NCI-H226 (cell line): ENCODE data around the gene WFDC12.
"Not testable (repeated sequence)": the region's sequence is repeated elsewhere in the genome, so short reads cannot be mapped to it uniquely, and the experiment has no call there.

Experiments used
- DNase-seq: peaks from one replicate; pipeline ENCODE4 v3.0.0-alpha.2; 2015

The WFDC12 gene

GRCh38 chr20:45124365-45124764 is at the start of gene WFDC12:
WFDC12 (minus strand) TSS chr20:45124465; CDS start chr20:45124447, 18 bp downstream.
- no peak for DNase-seq

- no peak for DNase-seq
Measured at GRCh38 chr20:45173522-45173921, 49.3 kb upstream of the WFDC12 start.

DNA sequence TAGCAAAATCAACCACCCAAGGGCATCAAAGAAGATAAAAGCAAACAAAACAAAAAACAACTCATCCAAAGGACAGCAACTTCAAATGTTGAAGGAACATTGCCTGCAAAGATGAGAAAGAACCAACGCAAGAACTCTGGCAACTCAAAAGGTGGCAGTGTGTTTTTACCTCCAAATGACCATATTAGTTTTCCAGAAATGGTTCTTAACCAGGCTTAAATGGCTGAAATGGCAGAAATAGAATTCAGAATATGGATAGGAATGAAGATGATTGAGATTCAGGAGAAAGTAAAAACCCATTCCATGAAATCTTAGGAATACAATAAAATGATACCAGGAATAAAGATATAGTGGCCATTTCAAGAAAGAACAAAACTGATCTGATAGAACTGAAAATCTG is 40.6 kb upstream of the WFDC12 start:
- no peak for DNase-seq

DNA sequence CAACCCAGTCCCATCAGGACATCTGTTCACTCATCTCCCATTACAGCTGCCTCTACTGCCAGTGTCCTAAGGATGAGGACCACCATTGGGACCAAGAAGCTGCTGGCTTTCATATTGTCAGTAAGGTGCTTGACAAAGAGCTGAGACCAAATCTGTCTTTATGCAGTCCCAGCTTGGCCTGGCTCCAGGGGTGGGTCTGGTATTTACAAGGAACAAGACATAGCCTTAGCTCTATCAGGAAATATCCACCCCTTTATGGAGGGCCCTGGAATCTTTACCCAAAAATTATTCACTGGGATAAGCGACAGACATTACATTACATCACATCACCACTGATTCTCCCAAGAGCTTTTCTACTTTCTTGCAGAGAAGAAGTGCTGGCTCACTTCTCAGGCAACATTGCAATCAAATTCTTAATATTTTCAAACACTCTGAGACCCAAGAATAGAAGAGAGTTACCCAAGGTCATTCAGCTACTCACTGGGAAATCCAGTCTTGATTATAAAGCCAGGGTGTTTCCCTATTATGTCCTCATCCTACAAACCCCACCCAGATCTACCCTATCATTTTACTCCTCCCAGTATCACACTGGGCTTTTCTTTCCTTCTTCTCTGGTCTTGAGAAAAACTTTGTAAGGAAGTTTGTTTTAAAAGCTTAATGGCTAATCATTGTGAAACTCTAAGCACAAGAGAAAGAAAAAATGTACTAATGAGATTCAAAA is 39.0 kb upstream of the WFDC12 start:
- no peak for DNase-seq

- peak; percentile 82 for DNase-seq
Measured at GRCh38 chr20:45157962-45158361, 33.7 kb upstream of the WFDC12 start.

DNA sequence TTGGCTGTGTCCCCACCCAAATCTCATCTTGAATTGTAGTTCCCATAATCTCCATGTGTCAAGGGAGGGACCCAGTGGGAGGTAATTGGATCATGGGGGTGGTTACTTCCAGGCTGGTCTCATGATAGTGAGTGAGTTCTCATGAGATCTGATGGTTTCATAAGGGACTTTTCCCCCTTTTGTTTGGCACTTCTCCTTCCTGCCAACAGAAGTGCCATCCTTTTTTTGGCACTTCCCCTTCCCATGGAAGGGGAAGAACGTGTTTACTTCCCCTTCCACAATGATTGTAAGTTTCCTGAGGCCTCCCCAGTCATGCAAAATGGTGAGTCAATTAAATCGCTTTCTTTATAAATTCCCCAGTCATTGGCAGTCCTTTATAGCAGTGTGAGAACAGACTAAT is 32.4 kb upstream of the WFDC12 start:
- DNase-seq, result no peak

DNA sequence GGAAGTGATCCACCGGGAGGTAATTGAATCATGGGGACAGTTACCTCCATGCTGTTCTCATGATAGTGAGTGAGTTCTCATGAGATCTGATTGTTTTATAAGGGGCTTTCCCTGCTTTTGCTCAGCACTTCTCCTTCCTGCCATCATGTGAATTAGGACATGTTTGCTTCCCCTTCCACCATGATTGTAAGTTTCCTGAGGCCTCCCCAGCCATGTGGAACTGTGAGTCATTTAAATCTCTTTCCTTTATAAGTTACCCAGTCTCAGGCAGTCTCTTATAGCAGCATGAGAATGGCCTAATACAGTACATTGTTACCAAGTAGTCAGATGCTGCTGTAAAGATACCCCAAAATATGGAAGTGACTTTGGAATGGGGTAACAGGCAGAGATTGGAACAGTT is 30.5 kb upstream of the WFDC12 start:
- DNase-seq, result not testable (repeated sequence)

- DNase-seq, result no peak
Measured at GRCh38 chr20:45154183-45154582, 29.9 kb upstream of the WFDC12 start.

DNA sequence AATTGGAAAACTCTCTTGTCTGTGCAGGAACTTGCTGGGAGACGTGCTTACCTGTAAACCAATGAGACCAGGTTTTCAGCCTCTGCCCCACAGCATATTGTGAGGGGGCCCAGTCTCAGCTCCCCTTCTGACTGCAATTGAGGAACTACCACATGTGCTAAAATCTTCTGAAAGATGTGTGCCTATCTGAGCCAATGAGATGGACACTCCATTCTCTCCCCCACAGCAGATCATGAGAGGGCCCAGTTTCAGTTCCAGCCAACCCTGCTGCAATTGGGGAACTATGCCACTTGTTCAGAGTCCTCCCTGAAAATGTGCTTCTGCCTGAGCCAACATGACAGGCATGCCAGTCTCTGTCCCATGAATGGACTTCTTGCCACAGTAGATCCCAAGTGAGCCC is 29.5 kb upstream of the WFDC12 start:
- no peak for DNase-seq

GRCh38 chr20:45153147-45153546 is 28.9 kb upstream of the WFDC12 start:
- no peak for DNase-seq

DNA sequence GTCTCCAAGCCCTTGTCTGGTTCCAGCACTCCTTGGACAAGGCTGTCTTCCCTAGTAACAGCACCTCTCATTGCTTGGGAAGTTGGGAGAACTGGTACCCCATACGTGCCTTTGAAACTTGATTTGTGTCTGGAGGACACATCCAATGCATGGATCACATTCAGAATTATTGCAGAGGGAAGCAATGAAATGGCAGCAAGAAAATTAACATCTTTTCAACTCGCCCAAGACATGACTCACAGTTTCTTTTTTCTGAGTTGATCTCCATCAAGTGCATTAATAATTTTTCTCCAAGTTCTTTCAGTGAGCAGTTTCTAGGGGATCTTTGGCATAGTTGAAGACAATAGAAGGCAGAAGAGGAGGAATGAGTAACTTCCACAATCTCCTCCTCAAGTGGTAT is 28.1 kb upstream of the WFDC12 start:
- DNase-seq, result no peak

- DNase-seq, result no peak
Measured at GRCh38 chr20:45149062-45149461, 24.8 kb upstream of the WFDC12 start.

- DNase-seq, result no peak
Measured at GRCh38 chr20:45140836-45141235, 16.6 kb upstream of the WFDC12 start.

DNA sequence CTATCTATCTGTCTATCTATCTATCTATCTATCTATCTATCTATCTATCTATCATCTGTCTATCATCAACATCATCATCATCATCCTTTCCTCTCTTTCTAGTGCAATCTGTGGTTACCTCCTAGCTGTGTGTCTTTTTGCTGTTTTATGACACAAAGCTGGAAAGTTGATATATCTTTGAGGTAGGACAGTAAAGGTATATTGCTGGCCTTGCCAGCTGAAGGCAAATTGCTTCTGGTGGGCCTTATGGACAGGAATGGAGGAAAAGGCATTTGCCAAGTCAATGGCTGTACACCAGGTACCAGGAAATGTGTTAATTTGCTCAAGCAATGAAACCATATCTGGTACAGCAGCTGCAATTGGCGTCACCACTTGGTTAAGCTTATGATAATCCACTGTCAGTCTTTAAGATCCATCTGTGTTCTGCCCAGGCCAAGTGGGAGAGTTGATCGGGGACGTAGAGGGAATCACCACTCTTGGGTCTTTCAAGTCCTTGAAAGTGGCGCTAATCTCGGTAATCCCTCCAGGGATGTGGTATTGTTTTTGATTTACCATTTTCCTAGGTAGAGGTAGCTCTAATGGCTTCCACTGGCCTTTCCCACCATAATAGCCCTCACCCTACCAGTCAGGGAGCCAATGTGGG is 15.6 kb upstream of the WFDC12 start:
- not testable (repeated sequence) for DNase-seq

DNA sequence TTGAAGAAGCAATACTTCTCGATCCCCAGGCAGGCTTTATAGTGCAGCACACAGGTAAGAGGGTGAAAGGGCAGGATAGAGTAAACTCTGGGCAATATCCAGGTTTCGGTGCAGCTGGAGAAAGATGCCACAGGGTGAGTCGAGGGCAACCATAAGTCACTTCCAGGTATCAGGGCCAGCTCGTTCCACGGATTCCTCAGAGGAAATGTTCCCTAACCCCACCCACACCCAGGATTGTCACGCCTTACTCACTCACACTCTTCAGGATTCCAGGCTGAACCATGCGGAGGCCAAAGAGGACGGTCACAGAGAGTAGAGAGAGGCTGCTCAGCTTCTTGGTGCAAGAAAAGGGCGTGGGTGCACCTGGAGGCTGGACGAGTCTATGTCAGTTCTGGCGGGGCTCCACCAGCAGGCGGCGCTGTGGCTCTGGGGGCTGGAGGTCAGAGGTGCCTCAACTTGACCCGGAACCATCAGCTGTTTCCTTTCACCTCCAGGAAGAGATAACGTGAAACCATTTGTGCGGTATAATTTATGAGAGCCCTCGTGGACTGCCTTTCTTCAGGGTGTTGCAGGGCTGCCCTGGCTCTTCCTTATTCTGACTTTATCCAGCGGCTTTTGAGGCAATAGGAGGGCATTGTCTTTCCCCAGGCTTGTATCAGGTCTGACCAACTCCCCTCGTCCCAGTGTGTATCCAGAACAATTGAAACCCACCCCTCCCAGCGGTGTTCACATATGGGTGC is 14.5 kb upstream of the WFDC12 start:
- DNase-seq, result peak; percentile 17

DNA sequence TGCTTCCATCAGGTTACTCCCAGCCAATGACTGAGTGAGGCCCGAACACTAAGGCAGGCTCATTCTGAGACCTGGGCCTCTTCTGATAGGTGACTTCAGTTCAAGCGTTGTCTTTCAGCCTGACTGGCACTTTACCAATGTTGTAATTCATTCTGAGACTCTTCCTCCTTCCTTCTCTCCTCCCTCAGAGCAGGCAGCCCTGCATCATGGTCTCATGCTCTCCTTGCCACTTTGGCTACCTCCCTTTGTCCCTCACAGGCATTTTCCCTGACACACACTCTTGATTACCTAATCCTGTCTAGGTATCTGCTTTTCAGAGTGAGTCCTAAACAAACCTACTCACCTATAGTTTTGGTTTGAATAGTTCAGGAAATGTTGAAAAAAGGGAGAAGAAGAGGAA is 12.6 kb upstream of the WFDC12 start:
- DNase-seq, result no peak

DNA sequence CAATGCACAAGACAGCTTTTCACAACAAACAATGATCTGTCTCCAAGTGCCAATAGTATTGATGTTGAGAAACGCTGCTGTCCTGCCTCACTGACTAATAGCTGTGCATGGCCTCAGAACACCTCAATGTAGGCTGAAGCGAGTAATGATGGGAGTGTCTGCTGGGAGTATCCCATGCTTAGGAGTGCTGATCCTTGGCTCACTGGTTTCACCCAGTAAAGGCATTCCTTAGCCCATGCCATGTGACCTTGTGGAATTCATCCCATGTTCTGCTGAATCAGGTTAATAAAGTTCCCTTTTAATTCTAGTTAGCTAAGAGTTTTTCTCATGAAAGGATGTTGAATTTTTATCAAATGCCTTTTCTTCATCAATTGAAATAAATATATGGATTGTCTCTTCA is 3.8 kb upstream of the WFDC12 start:
- DNase-seq, result peak; percentile 84

DNA sequence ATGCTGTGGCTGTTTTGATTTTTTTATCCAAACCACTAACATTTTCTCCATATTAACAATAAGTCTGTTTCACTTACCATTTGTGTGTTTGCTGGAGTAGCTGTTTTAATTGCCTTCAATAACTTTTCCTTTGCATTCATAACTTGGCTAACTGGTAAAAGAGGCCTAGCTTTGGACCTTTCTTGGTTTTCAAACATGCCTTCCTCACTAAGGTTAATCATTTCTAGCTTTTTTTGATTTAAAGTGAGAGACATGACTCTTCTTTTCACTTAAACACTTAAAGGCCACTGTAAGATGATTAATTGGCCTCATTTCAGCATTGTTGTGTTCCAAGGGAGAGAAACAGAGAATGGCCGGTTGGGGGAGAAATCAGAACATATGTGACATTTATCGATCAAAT is 2.9 kb downstream of the WFDC12 start:
- DNase-seq, result no peak

DNA sequence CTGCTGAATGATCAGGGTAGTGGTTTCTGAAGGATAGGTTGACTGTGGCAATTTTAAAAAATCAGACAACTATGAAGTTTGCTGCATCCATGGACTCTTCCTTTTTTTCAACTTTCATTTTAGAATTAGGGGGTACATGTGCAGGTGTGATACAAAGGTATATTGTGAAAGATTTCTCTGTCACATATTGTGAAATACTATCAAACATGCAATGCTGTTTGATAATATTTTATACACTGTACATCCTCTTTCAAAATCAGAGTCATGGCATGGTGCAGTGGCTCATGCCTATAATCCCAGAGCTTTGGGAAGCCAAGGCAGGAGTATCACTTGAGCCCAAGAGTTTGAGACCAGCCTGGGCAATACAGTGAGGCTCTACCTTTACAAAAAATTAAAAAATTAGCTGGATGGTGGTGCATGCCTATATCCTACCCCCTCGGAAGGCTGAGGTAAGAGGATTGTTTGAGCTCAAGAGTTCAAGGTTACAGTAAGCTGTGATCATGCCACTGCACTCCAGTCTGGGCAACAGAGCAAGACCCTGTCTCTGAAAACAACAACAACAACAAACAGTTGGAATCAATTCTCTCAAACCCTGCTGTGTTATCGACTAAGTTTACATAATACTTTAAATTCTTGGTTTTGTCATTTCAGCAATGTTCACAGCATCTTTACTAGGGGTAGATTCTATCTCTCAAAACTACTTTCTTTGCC is 4.6 kb downstream of the WFDC12 start:
- no peak for DNase-seq

GRCh38 chr20:45118028-45118427 is 6.2 kb downstream of the WFDC12 start:
- no peak for DNase-seq

- DNase-seq, result no peak
Measured at GRCh38 chr20:45117581-45117980, 6.7 kb downstream of the WFDC12 start.

GRCh38 chr20:45115829-45116228 is 8.4 kb downstream of the WFDC12 start:
- no peak for DNase-seq

GRCh38 chr20:45115386-45115774 is 8.9 kb downstream of the WFDC12 start:
- no peak for DNase-seq
